HG02763 (cell line): ENCODE results near the gene CNTNAP5.

Experiments used
- ATAC-seq: cut with Tn5 transposase; IDR thresholded peaks from one replicate; pipeline ENCODE4 v1.9.1; 2021; ENCODE audit warnings: mild to moderate bottlenecking, moderate library complexity; ENCODE audit not compliant: unreplicated experiment

The CNTNAP5 gene

GRCh38 chr2:124258140-124258880, 233.2 kb downstream of the CNTNAP5 start:
- ATAC-seq: no peak

GRCh38 chr2:124261456-124261855, 236.4 kb downstream of the CNTNAP5 start:
- no peak for ATAC-seq

- no peak for ATAC-seq
Observed at GRCh38 chr2:124264551-124265091, 239.5 kb downstream of the CNTNAP5 start.

GRCh38 chr2:124267794-124268193, 242.7 kb downstream of the CNTNAP5 start:
- ATAC-seq: no peak

GRCh38 chr2:124269348-124269747, 244.3 kb downstream of the CNTNAP5 start:
- ATAC-seq: no peak

GRCh38 chr2:124272261-124272841, 247.3 kb downstream of the CNTNAP5 start:
- no peak for ATAC-seq

- no peak for ATAC-seq
Observed at GRCh38 chr2:124281541-124281940, 256.5 kb downstream of the CNTNAP5 start.

- ATAC-seq: no peak
Observed at GRCh38 chr2:124283096-124283495, 258.0 kb downstream of the CNTNAP5 start.

- no peak for ATAC-seq
Observed at GRCh38 chr2:124286089-124286783, 261.1 kb downstream of the CNTNAP5 start.

- no peak for ATAC-seq
Observed at GRCh38 chr2:124289060-124289459, 264.0 kb downstream of the CNTNAP5 start.

GRCh38 chr2:124289615-124290014, 264.5 kb downstream of the CNTNAP5 start:
- ATAC-seq: no peak

GRCh38 chr2:124296470-124296869, 271.4 kb downstream of the CNTNAP5 start:
- ATAC-seq: no peak

GRCh38 chr2:124301915-124302314, 276.8 kb downstream of the CNTNAP5 start:
- no peak for ATAC-seq

- ATAC-seq: no peak
Observed at GRCh38 chr2:124308319-124309062, 283.4 kb downstream of the CNTNAP5 start.

- no peak for ATAC-seq
Observed at GRCh38 chr2:124309563-124310138, 284.6 kb downstream of the CNTNAP5 start.

- ATAC-seq: no peak
Observed at GRCh38 chr2:124310671-124311070, 285.6 kb downstream of the CNTNAP5 start.

- ATAC-seq: no peak
Observed at GRCh38 chr2:124314084-124314483, 289.0 kb downstream of the CNTNAP5 start.

- ATAC-seq: no peak
Observed at GRCh38 chr2:124315221-124315880, 290.3 kb downstream of the CNTNAP5 start.

GRCh38 chr2:124316133-124316532, 291.0 kb downstream of the CNTNAP5 start:
- no peak for ATAC-seq
